ENCODE results near the gene TSPAN33. TPM values are rescaled to one million over a fixed set of nuclear protein-coding genes. Genes with fewer than 3 reads are reported as not detected.

TSPAN33 gene
- total RNA-seq, 4 donors from 2014 or later, result 5.0 to 11.4 (median 7.5) TPM

DNA sequence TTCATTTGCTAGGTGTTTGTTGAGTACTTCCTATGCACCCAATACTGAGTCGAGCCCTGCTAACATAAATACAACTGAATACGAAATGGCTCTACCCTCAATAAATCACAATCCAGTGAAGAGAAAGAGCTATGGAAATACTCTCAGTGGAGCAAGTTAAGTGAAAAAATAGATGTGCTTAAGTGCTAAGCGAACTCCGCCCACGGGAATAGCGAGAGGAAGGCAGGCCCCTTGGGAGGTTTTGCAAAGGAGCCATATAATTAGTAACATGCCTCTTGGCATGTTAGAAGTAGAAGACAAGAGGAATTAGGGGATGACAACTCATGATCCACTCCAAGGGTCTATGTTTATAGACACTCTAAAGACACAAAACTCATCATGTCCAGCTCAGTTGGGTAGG is 42.8 kb upstream of the TSPAN33 start:
- Histone ChIP-seq H3K4me3 (no peak overlapping the region), H3K36me3 (no peaks in the 10 kb centered on the region), H3K4me1 (no peaks in the 10 kb centered on the region), H3K27ac (replicated peaks in 1 of 4) (no peak overlapping the region), H3K27me3 (no peaks in the 10 kb centered on the region), H3K9me3 (no peaks in the 10 kb centered on the region)
- no peak for DNase-seq (ENCODE audit: extremely low spot score)
- TF ChIP-seq POLR2AphosphoS5 (IDR thresholded peaks at IDR 0.05) (no peak), POLR2A (IDR thresholded peaks at IDR 0.05; ENCODE audit: low read depth) (no peak), CTCF (IDR thresholded peaks at IDR 0.05) (no peak), EP300 (IDR thresholded peaks at IDR 0.05) (no peak)
- intact Hi-C loops (cut with DNase I), result no loop called here
- WGBS, result 89% methylated on average over 6 of the region's 6 CpGs

- 92% methylated on average over 4 of the region's 4 CpGs for whole genome bisulfite sequencing
- Histone ChIP-seq H3K27me3 (no peaks in the 10 kb centered on the region), H3K4me3 (no peak overlapping the region), H3K36me3 (no peaks in the 10 kb centered on the region), H3K27ac (replicated peaks in 1 of 4) (no peak overlapping the region), H3K4me1 (no peaks in the 10 kb centered on the region), H3K9me3 (no peaks in the 10 kb centered on the region)
- intact Hi-C loops (cut with DNase I), result no loop called here
- DNase-seq (ENCODE audit: extremely low spot score), result no peak
- TF ChIP-seq EP300 (IDR thresholded peaks at IDR 0.05) (no peak), POLR2A (IDR thresholded peaks at IDR 0.05; ENCODE audit: low read depth) (no peak), CTCF (IDR thresholded peaks at IDR 0.05) (no peak), POLR2AphosphoS5 (IDR thresholded peaks at IDR 0.05) (no peak)
Measured at GRCh38 chr7:129103561-129104324, 40.8 kb upstream of the TSPAN33 start.

- TF ChIP-seq POLR2A (IDR thresholded peaks at IDR 0.05; ENCODE audit: low read depth) (no peak), EP300 (IDR thresholded peaks at IDR 0.05) (no peak), CTCF (IDR thresholded peaks at IDR 0.05) (no peak), POLR2AphosphoS5 (IDR thresholded peaks at IDR 0.05) (no peak)
- H3K27ac ChIP-seq (replicated peaks in 1 of 4), result no peak overlapping the region
- intact Hi-C loops (cut with DNase I), result no loop called here
- no peaks in the 10 kb centered on the region for H3K4me1 ChIP-seq
- no peak overlapping the region for H3K4me3 ChIP-seq
- no peak for DNase-seq (ENCODE audit: extremely low spot score)
- WGBS, result 96% methylated on average over 4 of the region's 4 CpGs
- H3K9me3 ChIP-seq, result no peaks in the 10 kb centered on the region
- no peaks in the 10 kb centered on the region for H3K27me3 ChIP-seq
- no peaks in the 10 kb centered on the region for H3K36me3 ChIP-seq
Measured at GRCh38 chr7:129108581-129108980, 35.9 kb upstream of the TSPAN33 start.

DNA sequence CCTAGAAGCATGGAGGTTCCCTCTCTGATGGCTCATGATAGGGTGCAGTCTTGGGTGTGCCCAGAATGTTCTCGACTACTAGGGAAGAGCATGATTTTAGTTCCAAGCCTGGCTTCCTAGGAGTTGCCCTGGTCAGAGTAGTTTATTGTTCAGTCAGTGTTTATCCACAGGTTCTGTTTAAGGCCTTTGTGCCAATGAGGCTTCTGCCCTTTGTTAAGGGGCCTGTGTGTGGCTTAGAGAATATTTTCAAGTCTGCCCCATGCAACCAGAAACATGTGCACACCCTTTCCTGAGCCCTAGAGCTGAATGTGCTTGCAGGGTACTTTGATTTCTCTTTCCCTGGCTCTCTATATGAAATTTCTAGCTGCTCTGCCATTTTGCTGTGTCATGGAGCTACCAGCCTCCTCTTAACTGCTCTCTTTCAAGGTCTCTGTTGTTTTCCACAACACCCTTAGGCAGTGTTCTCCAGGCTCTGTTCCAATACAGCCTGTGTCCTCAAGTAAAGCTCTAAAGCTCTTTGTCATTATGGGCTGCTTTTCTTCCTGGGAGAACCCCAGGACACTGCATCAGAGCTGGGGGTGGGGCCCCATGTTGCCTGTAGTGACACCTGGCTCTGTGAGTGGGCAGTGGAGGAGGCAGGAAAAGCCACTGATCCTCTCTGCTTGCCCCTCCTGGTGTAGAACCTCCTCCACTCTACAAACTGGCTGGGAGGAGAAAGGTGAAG is 34.1 kb upstream of the TSPAN33 start:
- intact Hi-C loops (cut with DNase I), result no loop called here
- Histone ChIP-seq H3K9me3 (peaks cover 0 to 5% (median under 1%) of the 10 kb centered on the region in 4 donors), H3K27me3 (no peaks in the 10 kb centered on the region), H3K36me3 (no peaks in the 10 kb centered on the region), H3K4me1 (no peaks in the 10 kb centered on the region), H3K27ac (replicated peaks in 1 of 4) (no peak overlapping the region), H3K4me3 (no peak overlapping the region)
- 100% methylated on average over 1 of the region's 1 CpG for WGBS
- TF ChIP-seq POLR2AphosphoS5 (IDR thresholded peaks at IDR 0.05) (no peak), POLR2A (IDR thresholded peaks at IDR 0.05; ENCODE audit: low read depth) (no peak), EP300 (IDR thresholded peaks at IDR 0.05) (no peak), CTCF (IDR thresholded peaks at IDR 0.05) (no peak)
- DNase-seq (ENCODE audit: extremely low spot score), result no peak
